Naive B cell (primary cell): ENCODE measurements around the gene HS3ST5. TPM values are rescaled to one million over a fixed set of nuclear protein-coding genes. Genes with fewer than 3 reads are reported as not detected.

Experiments used
- ATAC-seq, 2 donors: fragments of 150-1000 bp; cut with Tn5 transposase; 2 replicates each; pipeline ENCODE4 v1.10.0; 2021; ENCODE audit warnings: low read depth in 2 of 2, mild to moderate bottlenecking in 2 of 2, moderate library complexity in 2 of 2
- DNase-seq: peaks from one replicate; pipeline ENCODE4 v3.0.0; 2022
- H3K27ac Mint-ChIP-seq, 6 donors: one replicate each; pipeline ENCODE4 v1.8.0; 2020 to 2022; ENCODE audit warnings: mild to moderate bottlenecking in 6 of 6, mixed read lengths in 6 of 6, moderate library complexity in 5 of 6, inconsistent platforms in 2 of 6
- H3K27me3 Mint-ChIP-seq, 3 donors: one replicate each; pipeline ENCODE4 v1.8.0; 2021 to 2022; ENCODE audit warnings: mixed read lengths in 3 of 3, mild to moderate bottlenecking in 1 of 3
- H3K36me3 Mint-ChIP-seq, 2 donors: one replicate each; pipeline ENCODE4 v1.8.0; 2020 to 2022; ENCODE audit warnings: mixed read lengths in 2 of 2, inconsistent platforms in 1 of 2, mild to moderate bottlenecking in 1 of 2
- H3K4me1 Mint-ChIP-seq, 3 donors: one replicate each; pipeline ENCODE4 v1.8.0; 2020 to 2022; ENCODE audit warnings: mixed read lengths in 3 of 3, inconsistent platforms in 1 of 3, mild to moderate bottlenecking in 1 of 3, moderate library complexity in 1 of 3
- H3K4me3 Mint-ChIP-seq, 8 donors: one replicate each; pipeline ENCODE4 v1.8.0; 2020 to 2022; ENCODE audit warnings: mild to moderate bottlenecking in 8 of 8, mixed read lengths in 8 of 8, moderate library complexity in 8 of 8, inconsistent platforms in 2 of 8
- H3K9me3 Mint-ChIP-seq, 7 donors: one replicate each; pipeline ENCODE4 v1.8.0; 2020 to 2022; ENCODE audit warnings: mixed read lengths in 7 of 7, mild to moderate bottlenecking in 5 of 7, inconsistent platforms in 2 of 7, moderate library complexity in 1 of 7
- polyA plus RNA-seq, 6 donors: library from polyadenylated mRNA; unstranded; fragments of 300-500 nt; fragmentation: Illumina TruSeq; gene quantifications; one replicate each; pipeline ENCODE4 v1.2.3, GENCODE V29; 2021; ENCODE audit warnings: low read depth in 6 of 6

HS3ST5 gene
- polyA plus RNA-seq, 6 donors from 2014 or later, result not detected

DNA sequence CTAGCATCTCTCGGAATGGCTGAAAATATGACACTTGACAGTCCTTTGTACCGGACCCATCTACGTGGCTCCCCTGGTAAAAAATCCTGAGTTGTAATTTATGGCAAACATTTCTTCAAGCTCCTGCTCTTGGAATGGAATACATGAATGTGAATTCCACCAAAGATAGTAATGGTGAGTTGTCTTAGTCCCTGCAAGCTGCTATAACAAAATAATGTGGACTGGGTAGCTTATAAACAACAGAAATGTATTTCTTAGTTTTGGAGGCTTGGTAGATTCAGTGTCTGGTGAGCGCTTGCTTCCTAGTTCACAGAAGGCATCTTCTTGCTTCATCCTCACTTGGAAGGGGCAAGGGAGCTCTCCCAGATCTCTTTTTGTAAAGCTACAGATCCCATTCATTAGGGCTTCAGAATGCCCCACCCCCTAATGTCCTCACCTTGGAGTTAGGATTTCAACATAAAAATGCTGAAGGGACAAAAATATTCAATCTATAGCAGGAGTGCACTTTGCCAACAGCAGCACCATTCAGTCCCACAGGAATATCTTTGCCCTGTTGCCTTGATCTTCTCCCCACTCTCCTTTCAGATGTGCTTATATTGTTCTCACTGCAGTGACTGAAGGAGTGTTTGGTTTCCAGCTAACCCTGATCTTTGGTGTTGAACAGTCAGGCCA, 204.1 kb downstream of the HS3ST5 start:
- H3K9me3 Mint-ChIP-seq, result peaks cover 0 to 5% (median 1%) of the 10 kb centered on the region in 7 donors
- H3K4me3 Mint-ChIP-seq, result no peak overlapping the region
- no peak for ATAC-seq
- H3K36me3 Mint-ChIP-seq, result no peaks in the 10 kb centered on the region
- no peaks in the 10 kb centered on the region for H3K4me1 Mint-ChIP-seq
- DNase-seq, result no peak
- no peak overlapping the region for H3K27ac Mint-ChIP-seq
- H3K27me3 Mint-ChIP-seq, result peaks cover 0 to 10% (median 5%) of the 10 kb centered on the region in 3 donors

- H3K4me3 Mint-ChIP-seq, result no peak overlapping the region
- ATAC-seq (no peak), DNase-seq (no peak)
- peaks cover 0 to 22% (median 0%) of the 10 kb centered on the region in 3 donors for H3K27me3 Mint-ChIP-seq
- H3K36me3 Mint-ChIP-seq, result no peaks in the 10 kb centered on the region
- H3K4me1 Mint-ChIP-seq, result no peaks in the 10 kb centered on the region
- H3K9me3 Mint-ChIP-seq, result peaks cover 0 to 6% (median 0%) of the 10 kb centered on the region in 7 donors
- no peak overlapping the region for H3K27ac Mint-ChIP-seq
Measured at GRCh38 chr6:114135363-114135971, 207.4 kb downstream of the HS3ST5 start.

DNA sequence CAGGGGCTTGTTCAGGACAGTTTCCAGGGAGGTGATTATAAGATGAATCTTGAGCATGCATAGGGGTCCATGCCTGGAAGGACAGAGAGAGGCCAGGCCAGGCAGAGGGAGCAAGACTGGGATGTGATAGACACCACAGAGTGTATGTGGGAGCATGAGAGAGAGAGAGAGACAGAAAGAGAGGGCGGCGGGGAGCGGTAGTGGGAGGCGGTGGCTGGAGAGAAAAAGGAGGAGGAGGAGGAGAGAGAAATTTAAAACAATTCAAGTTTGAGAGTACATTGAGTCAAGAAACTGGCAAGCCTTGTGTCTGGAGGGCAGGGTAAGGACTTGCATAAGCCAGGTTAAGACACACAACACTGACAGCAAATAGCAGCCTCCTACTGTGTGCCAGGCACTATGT, 209.0 kb downstream of the HS3ST5 start:
- DNase-seq (no peak), ATAC-seq (no peak)
- peak overlapping the region in 1 of 8 donors; percentile 55 for H3K4me3 Mint-ChIP-seq
- H3K9me3 Mint-ChIP-seq, result peaks cover 0 to 6% (median 0%) of the 10 kb centered on the region in 7 donors
- no peaks in the 10 kb centered on the region for H3K4me1 Mint-ChIP-seq
- H3K27me3 Mint-ChIP-seq, result peaks cover 0 to 22% (median 0%) of the 10 kb centered on the region in 3 donors
- H3K36me3 Mint-ChIP-seq, result no peaks in the 10 kb centered on the region
- H3K27ac Mint-ChIP-seq, result no peak overlapping the region

DNA sequence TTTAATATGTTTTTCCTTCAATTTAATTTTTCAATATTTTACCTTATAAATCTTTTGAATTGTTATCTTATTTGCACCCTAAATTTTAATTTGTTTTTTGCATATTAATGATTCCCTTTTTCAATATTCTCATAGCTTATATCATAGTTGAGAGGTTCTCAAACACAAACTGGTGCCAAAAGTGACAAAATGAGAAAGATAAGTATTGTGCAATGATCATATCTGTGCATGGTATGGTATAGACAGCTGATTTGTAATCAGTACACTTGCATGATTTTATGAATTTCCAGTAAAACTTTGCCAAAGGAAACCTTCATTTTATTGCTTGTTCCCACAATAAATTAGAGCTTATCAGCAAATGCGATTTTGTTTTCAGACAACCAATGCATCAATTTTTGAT, 210.9 kb downstream of the HS3ST5 start:
- Mint-ChIP-seq H3K4me3 (no peak overlapping the region), H3K4me1 (no peaks in the 10 kb centered on the region), H3K27ac (no peak overlapping the region), H3K9me3 (peaks cover 0 to 6% (median 0%) of the 10 kb centered on the region in 7 donors), H3K36me3 (no peaks in the 10 kb centered on the region), H3K27me3 (peaks cover 0 to 22% (median 0%) of the 10 kb centered on the region in 3 donors)
- DNase-seq, result no peak
- no peak for ATAC-seq

DNA sequence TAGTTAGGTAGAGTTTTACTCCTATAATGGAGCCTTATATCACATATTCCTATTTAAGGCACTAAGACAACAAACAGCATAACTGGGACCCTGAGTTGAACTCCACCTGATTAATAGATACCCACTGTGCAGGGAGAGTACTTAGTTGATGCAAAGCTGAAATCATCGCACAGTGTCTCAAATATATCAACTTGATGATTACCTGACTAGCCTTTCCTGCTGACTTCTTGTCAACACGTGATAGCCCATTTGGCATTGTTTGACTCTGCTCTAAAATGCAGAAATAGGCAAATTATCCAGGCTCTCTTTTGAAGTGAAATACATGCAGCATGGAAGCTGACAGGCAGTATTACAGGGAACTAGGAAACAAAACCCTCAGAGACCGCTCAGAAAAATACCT, 217.2 kb downstream of the HS3ST5 start:
- DNase-seq (no peak), ATAC-seq (no peak)
- Mint-ChIP-seq H3K4me1 (no peaks in the 10 kb centered on the region), H3K9me3 (peaks cover 0 to 5% (median 0%) of the 10 kb centered on the region in 7 donors), H3K4me3 (no peak overlapping the region), H3K36me3 (no peaks in the 10 kb centered on the region), H3K27me3 (peaks cover 0 to 9% (median 0%) of the 10 kb centered on the region in 3 donors), H3K27ac (no peak overlapping the region)

GRCh38 chr6:114121913-114122662, 220.7 kb downstream of the HS3ST5 start:
- Mint-ChIP-seq H3K4me1 (no peaks in the 10 kb centered on the region), H3K4me3 (no peak overlapping the region), H3K9me3 (peaks cover 0 to 5% (median 0%) of the 10 kb centered on the region in 7 donors), H3K27me3 (peaks cover 0 to 14% (median 0%) of the 10 kb centered on the region in 3 donors), H3K36me3 (no peaks in the 10 kb centered on the region), H3K27ac (no peak overlapping the region)
- ATAC-seq, result no peak
- DNase-seq, result no peak

DNA sequence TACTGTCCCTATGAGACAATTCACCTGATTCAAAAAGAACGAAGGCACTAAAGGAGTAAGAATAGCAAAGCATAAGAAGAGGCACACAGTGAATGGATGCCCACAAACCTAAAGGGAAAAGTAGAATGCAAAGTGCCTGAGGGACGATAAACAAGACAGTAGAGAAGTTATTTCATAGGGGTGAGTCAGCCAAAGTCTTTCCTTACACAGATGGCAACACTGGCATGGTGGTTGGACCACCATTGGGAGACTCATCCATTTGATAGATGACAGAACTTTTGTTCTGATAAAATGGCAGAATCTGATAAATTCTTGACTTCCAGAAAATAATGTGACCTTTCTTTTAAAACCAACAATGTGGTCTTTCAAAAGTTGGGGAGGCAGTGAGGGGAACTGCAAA, 223.8 kb downstream of the HS3ST5 start:
- ATAC-seq (no peak), DNase-seq (no peak)
- no peak overlapping the region for H3K27ac Mint-ChIP-seq
- H3K27me3 Mint-ChIP-seq, result peaks cover 0 to 14% (median 0%) of the 10 kb centered on the region in 3 donors
- no peaks in the 10 kb centered on the region for H3K4me1 Mint-ChIP-seq
- H3K36me3 Mint-ChIP-seq, result no peaks in the 10 kb centered on the region
- no peak overlapping the region for H3K4me3 Mint-ChIP-seq
- peaks cover 0 to under 1% (median 0%) of the 10 kb centered on the region in 7 donors for H3K9me3 Mint-ChIP-seq

DNA sequence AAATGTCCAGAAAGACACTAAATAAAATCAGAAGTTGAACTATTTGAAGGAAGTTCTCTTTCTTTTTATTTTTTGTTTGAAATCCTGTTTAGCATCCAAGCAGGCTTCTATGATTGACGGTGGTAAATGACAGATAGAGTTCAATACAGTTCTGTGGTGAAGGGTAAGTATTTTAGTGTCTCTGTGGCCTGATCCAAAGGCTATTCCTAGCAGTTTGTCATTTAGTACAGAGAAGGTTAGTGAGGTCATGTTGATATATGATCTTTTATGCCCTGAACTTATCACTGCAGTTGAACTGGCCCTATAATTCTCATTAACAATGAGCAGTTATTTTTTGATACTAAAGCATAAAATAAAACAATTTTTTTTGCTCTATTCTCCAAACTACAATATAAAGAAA, 227.2 kb downstream of the HS3ST5 start:
- no peaks in the 10 kb centered on the region for H3K36me3 Mint-ChIP-seq
- DNase-seq, result no peak
- H3K9me3 Mint-ChIP-seq, result peaks cover 0 to 4% (median 0%) of the 10 kb centered on the region in 7 donors
- H3K27ac Mint-ChIP-seq, result no peak overlapping the region
- peaks cover 5 to 23% (median 21%) of the 10 kb centered on the region in 3 donors for H3K27me3 Mint-ChIP-seq
- no peaks in the 10 kb centered on the region for H3K4me1 Mint-ChIP-seq
- no peak for ATAC-seq
- no peak overlapping the region for H3K4me3 Mint-ChIP-seq

DNA sequence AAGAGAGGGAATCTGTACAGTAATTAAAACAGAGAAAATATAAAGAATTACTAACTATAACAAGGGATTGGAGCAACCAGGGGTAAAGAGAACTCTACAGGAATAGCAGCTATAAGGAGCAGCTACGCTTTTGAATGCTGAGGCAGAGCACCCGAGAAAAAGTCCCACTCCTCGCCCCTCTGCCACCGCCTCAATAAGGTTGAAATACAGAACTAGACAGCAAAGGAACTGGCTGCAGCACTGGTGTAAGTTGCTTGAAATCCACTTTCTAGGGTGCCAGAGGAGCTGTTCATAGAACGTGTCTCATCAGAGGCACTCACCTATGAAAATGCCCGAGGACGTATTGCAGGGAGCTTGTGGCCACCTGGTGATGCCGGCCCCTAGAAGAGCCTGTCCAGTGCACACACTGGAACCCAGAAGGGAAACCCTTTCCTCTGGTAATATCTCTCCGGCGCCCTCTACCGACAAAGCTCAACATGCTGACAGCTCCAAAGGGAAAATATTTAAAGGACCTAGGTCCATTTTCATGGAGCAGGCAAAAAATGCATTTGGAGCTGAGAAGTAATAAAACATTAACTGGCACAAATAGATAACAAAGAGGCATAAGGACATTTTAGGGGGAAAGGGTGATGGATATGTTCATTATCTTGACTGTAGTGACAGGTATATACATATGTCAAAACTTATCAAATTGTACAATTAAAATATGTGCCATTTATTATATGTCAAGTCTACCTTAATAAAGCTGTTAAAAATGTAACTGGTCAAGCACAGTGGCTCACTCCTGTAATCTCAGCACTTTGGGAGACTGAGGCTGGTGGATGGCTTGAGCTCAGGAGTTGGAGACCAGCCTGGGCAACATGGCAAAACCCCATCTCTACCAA, 234.5 kb downstream of the HS3ST5 start:
- DNase-seq, result no peak
- Mint-ChIP-seq H3K36me3 (no peaks in the 10 kb centered on the region), H3K27me3 (peaks cover 10 to 27% (median 14%) of the 10 kb centered on the region in 3 donors), H3K9me3 (peaks cover 0 to 4% (median 0%) of the 10 kb centered on the region in 7 donors), H3K4me3 (no peak overlapping the region), H3K4me1 (no peaks in the 10 kb centered on the region), H3K27ac (no peak overlapping the region)
- ATAC-seq, result no peak

DNA sequence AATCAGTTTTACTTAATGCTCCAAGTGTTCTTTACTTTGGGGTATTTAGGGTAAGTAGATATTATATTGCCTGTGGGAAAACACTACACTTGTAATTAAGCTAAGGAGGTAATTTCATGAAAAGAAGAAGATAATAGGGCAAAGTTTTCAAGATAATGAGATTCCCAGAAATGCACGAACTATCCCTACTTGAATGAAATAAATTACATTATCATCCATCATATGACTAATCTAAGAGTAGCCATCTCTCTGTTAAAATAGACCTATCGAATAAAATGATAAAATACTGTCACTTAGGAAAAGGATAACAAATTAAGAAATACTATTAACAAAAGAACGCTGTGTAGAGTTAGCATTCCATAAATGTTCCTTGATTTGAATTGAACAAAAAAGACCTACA, 236.8 kb downstream of the HS3ST5 start:
- Mint-ChIP-seq H3K9me3 (peaks cover 0 to 3% (median 0%) of the 10 kb centered on the region in 7 donors), H3K4me1 (no peaks in the 10 kb centered on the region), H3K27ac (no peak overlapping the region), H3K4me3 (no peak overlapping the region), H3K36me3 (no peaks in the 10 kb centered on the region), H3K27me3 (peaks cover 4 to 6% (median 5%) of the 10 kb centered on the region in 3 donors)
- ATAC-seq, result no peak
- no peak for DNase-seq

DNA sequence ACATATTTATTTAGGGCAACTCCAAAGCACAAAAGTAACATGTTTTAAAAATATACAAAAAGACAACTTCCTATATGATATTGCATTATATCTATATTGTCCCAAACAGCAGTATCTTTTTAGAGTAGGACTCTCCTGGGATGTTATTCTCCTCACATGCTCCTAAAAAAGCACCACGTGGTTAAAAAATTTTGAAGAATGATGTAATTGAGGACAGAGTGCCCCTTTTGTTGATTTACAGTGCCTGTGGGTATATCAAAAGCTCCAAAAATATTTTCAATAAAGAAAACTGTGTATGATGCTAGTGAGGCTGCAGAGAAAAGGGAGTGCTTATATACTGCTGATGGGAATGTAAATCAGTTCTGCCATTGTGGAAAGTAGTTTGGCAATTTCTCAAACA, 241.6 kb downstream of the HS3ST5 start:
- no peaks in the 10 kb centered on the region for H3K36me3 Mint-ChIP-seq
- H3K27ac Mint-ChIP-seq, result no peak overlapping the region
- H3K9me3 Mint-ChIP-seq, result peaks cover 0 to 3% (median 0%) of the 10 kb centered on the region in 7 donors
- DNase-seq (no peak), ATAC-seq (no peak)
- H3K27me3 Mint-ChIP-seq, result peaks cover 6 to 20% (median 11%) of the 10 kb centered on the region in 3 donors
- H3K4me1 Mint-ChIP-seq, result no peaks in the 10 kb centered on the region
- H3K4me3 Mint-ChIP-seq, result no peak overlapping the region

GRCh38 chr6:114100215-114100994, 242.4 kb downstream of the HS3ST5 start:
- ATAC-seq (no peak), DNase-seq (no peak)
- H3K36me3 Mint-ChIP-seq, result no peaks in the 10 kb centered on the region
- no peak overlapping the region for H3K4me3 Mint-ChIP-seq
- H3K27me3 Mint-ChIP-seq, result peaks cover 6 to 21% (median 15%) of the 10 kb centered on the region in 3 donors
- H3K9me3 Mint-ChIP-seq, result peaks cover 0 to 3% (median 0%) of the 10 kb centered on the region in 7 donors
- no peak overlapping the region for H3K27ac Mint-ChIP-seq
- H3K4me1 Mint-ChIP-seq, result no peaks in the 10 kb centered on the region
